ENCODE results near the gene CACNG4.

The CACNG4 gene

GRCh38 chr17:66980896-66981295, 16.4 kb downstream of the CACNG4 start:
- no peak overlapping the region for H3K27ac ChIP-seq
- no peak for TF ChIP-seq CTCF (conservative IDR thresholded peaks at IDR 0.05)

GRCh38 chr17:66981983-66982508, 17.5 kb downstream of the CACNG4 start:
- TF ChIP-seq CTCF (conservative IDR thresholded peaks at IDR 0.05) = no peak
- no peak overlapping the region for H3K27ac ChIP-seq

GRCh38 chr17:66983414-66984021, 19.0 kb downstream of the CACNG4 start:
- no peak overlapping the region for H3K27ac ChIP-seq
- TF ChIP-seq CTCF (conservative IDR thresholded peaks at IDR 0.05) = no peak

GRCh38 chr17:66984730-66985129, 20.2 kb downstream of the CACNG4 start:
- TF ChIP-seq CTCF (conservative IDR thresholded peaks at IDR 0.05) = no peak
- H3K27ac ChIP-seq = no peak overlapping the region

- no peak overlapping the region for H3K27ac ChIP-seq
- no peak for TF ChIP-seq CTCF (conservative IDR thresholded peaks at IDR 0.05)
Observed at GRCh38 chr17:66985338-66986237, 21.1 kb downstream of the CACNG4 start.

GRCh38 chr17:66986659-66987058, 22.2 kb downstream of the CACNG4 start:
- H3K27ac ChIP-seq = no peak overlapping the region
- TF ChIP-seq CTCF (conservative IDR thresholded peaks at IDR 0.05) = no peak

GRCh38 chr17:66987059-66987616, 22.6 kb downstream of the CACNG4 start:
- TF ChIP-seq CTCF (conservative IDR thresholded peaks at IDR 0.05) = no peak
- H3K27ac ChIP-seq = no peak overlapping the region
